Measurements from ENCODE around the gene WDCP. TPM values are rescaled to one million over a fixed set of nuclear protein-coding genes. Genes with fewer than 3 reads are reported as not detected.

Gene WDCP
- total and polyA plus RNA-seq, 2 donors (not counting 3 experiments of a cell fraction or from before 2014, with no cell fraction given), result 9.6 to 15.4 TPM

DNA sequence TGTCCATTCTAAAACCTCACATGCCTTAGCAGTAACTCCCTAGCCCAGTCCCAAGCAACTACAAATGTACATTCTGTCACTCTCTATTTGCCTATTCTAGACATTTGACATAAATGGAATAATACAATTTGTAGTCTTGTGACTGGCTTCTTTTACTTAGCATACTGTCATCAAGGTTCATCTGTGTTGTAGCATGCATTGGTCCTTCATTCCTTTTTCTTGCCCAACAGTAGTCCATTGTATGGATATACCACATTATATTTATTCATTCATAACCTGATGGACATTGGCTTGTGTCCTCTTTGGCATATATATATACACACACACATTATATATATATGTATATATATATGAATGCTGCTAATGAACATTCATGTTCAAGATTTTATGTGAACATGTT lies 39.5 kb downstream of the WDCP start:
- ChIA-PET POLR2A (no interaction called here), CTCF (no interaction called here)
- FAIRE-seq (no peak), DNase-seq (ENCODE audit: low read depth, low spot score) (no peak)
- Histone ChIP-seq H3K4me2 (ENCODE audit: insufficient read depth, low read length) (no peak overlapping the region), H3K79me2 (ENCODE audit: control insufficient read depth, insufficient read depth, low read length) (no peaks in the 10 kb centered on the region), H3K27me3 (ENCODE audit: control insufficient read depth in 2 of 2, insufficient read depth in 2 of 2, low read length in 2 of 2) (no peaks in the 10 kb centered on the region), H3K4me1 (ENCODE audit: control insufficient read depth, extremely low read depth, insufficient read depth, low read length) (peaks cover 4% of the 10 kb centered on the region), H3K9me1 (replicated peaks; ENCODE audit: control insufficient read depth, extremely low read depth, insufficient read depth, low read length) (no peaks in the 10 kb centered on the region), H3K9ac (replicated peaks; ENCODE audit: extremely low read depth, insufficient read depth, low read length) (no peak overlapping the region), H3K4me3 (replicated peaks in 1 of 3; ENCODE audit: insufficient read depth in 1 of 3, low read depth in 1 of 3, low read length in 3 of 3) (no peak overlapping the region), H3K36me3 (ENCODE audit: control insufficient read depth in 2 of 2, extremely low read depth in 1 of 2, insufficient read depth in 2 of 2, low read length in 2 of 2) (no peaks in the 10 kb centered on the region), H2AFZ (ENCODE audit: low read depth, low read length) (no peak overlapping the region), H4K20me1 (replicated peaks; ENCODE audit: control insufficient read depth, extremely low read depth, insufficient read depth, low read length) (no peaks in the 10 kb centered on the region), H3K9me3 (replicated peaks; ENCODE audit: control insufficient read depth, insufficient read depth, low read length) (no peaks in the 10 kb centered on the region), H3K27ac (ENCODE audit: insufficient read depth, low read depth, low read length) (no peak overlapping the region)
- BruUV-seq (replicated peaks), result no TSS peak
- dilution Hi-C loops (cut with MboI; ENCODE audit: extremely low pct_ligation_motif_present, low sequenced_read_pairs), result no loop called here
- intact Hi-C loops (cut with micrococcal nuclease), result no loop called here
- TF ChIP-seq, protein P1, sequence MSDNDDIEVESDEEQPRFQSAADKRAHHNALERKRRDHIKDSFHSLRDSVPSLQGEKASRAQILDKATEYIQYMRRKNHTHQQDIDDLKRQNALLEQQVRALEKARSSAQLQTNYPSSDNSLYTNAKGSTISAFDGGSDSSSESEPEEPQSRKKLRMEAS (IDR thresholded peaks at IDR 0.05; ENCODE audit: insufficient read depth, insufficient read length), result no peak
- no peak for TF ChIP-seq POLR2AphosphoS5 (IDR thresholded peaks at IDR 0.05; ENCODE audit: insufficient read depth, low read depth, low read length)
- TF ChIP-seq JUN (IDR thresholded peaks at IDR 0.05; ENCODE audit: borderline replicate concordance, insufficient read depth, insufficient read length, low read depth), result no peak
- no peak for TF ChIP-seq EZH2 (IDR thresholded peaks at IDR 0.05; ENCODE audit: borderline replicate concordance, low read depth, low read length, severe bottlenecking)

DNA sequence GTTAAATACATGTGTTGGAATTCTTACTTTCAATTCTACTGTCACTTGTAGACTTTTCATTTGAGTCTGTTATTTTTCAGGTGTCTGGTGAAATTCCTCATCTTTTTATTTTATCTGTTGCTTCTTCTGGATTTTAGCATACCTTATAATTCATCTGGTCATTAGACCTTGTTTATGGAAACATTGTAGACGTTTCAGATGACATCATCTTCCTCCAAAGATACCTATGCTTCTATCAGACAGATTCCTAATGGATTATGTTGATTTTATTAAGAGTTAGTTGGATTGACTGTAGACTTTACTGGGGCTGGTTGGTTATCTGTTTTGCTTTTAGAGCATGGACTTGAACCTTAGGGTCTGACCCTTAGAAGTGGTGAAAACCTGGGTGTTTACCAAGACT lies 52.6 kb downstream of the WDCP start:
- Histone ChIP-seq H3K4me3 (replicated peaks in 1 of 3; ENCODE audit: insufficient read depth in 1 of 3, low read depth in 1 of 3, low read length in 3 of 3) (no peak overlapping the region), H3K9me1 (replicated peaks; ENCODE audit: control insufficient read depth, extremely low read depth, insufficient read depth, low read length) (no peaks in the 10 kb centered on the region), H3K79me2 (ENCODE audit: control insufficient read depth, insufficient read depth, low read length) (no peaks in the 10 kb centered on the region), H2AFZ (ENCODE audit: low read depth, low read length) (no peak overlapping the region), H3K36me3 (ENCODE audit: control insufficient read depth in 2 of 2, extremely low read depth in 1 of 2, insufficient read depth in 2 of 2, low read length in 2 of 2) (peaks cover 0 to 1% of the 10 kb centered on the region in 2 experiments), H3K9ac (replicated peaks; ENCODE audit: extremely low read depth, insufficient read depth, low read length) (no peak overlapping the region), H3K9me3 (replicated peaks; ENCODE audit: control insufficient read depth, insufficient read depth, low read length) (no peaks in the 10 kb centered on the region), H3K27ac (ENCODE audit: insufficient read depth, low read depth, low read length) (no peak overlapping the region), H3K4me2 (ENCODE audit: insufficient read depth, low read length) (no peak overlapping the region), H3K27me3 (ENCODE audit: control insufficient read depth in 2 of 2, insufficient read depth in 2 of 2, low read length in 2 of 2) (no peaks in the 10 kb centered on the region), H3K4me1 (ENCODE audit: control insufficient read depth, extremely low read depth, insufficient read depth, low read length) (no peaks in the 10 kb centered on the region), H4K20me1 (replicated peaks; ENCODE audit: control insufficient read depth, extremely low read depth, insufficient read depth, low read length) (no peaks in the 10 kb centered on the region)
- DNase-seq (ENCODE audit: low read depth, low spot score) (no peak), FAIRE-seq (no peak)
- dilution Hi-C loops (cut with MboI; ENCODE audit: extremely low pct_ligation_motif_present, low sequenced_read_pairs) (no loop called here), intact Hi-C loops (cut with micrococcal nuclease) (no loop called here)
- TF ChIP-seq FOS (IDR thresholded peaks at IDR 0.05; ENCODE audit: borderline replicate concordance, insufficient read depth, low read length) (no peak), JUN (IDR thresholded peaks at IDR 0.05; ENCODE audit: borderline replicate concordance, insufficient read depth, insufficient read length, low read depth) (peak; percentile 2)
- POLR2A ChIA-PET, result interaction anchor here (0.6 kb wide), 1 partner anchor 9 kb away, joined by 4 read pairs; no protein-coding TSS in a partner anchor
- CTCF ChIA-PET, result interaction anchor here (0.8 kb wide), 1 partner anchor 90 kb away, joined by 5 read pairs; the partner anchor contains the start of gene TP53I3
- BruUV-seq (replicated peaks), result no TSS peak
